Fibroblast of villous mesenchyme (primary cell): Measurements from ENCODE around the gene DPP10. TPM values are rescaled to one million over a fixed set of nuclear protein-coding genes. Genes with fewer than 3 reads are reported as not detected.

Experiments
- DNase-seq: peaks from one replicate; pipeline ENCODE4 v3.0.0-alpha.2; 2010; ENCODE audit warnings: low read depth
- H3K4me3 ChIP-seq: 2 replicates; pipeline ENCODE4 v1.5.1; 2011; ENCODE audit warnings: low read depth, mild to moderate bottlenecking, low read length
- total RNA-seq: library from RNA; depleted of rRNA; stranded (reverse); fragments of >200 nt; gene quantifications from 2 replicates; pipeline ENCODE4 v1.2.3, GENCODE V29; 2012
- TF ChIP-seq, protein P1 (sequence below): IDR thresholded peaks from 2 replicates; pipeline ENCODE4 v1.5.1; 2012; ENCODE audit warnings: low read depth, mild to moderate bottlenecking, low read length; ENCODE audit not compliant: insufficient read depth

Gene DPP10
- total RNA-seq, 1 donor = under 0.01 TPM

DNA sequence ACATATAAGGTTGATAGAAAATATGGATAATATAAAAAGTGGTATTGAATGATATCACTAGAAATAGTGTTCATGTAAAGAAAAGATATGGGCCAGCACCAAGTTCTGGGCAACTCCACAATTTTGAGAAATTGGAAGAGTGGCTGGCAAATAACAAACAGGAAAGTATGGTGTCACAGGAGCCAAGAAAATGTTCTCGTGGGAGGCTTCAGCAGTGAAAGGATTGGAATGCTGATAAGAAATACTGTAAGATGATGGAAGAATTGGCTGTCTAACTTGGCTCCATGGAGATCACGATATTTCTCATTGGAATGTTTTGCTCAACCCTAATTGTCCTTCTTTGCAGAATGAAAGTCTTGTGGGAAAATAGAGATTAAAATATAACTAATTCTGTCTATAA, 856.8 kb downstream of the DPP10 start:
- H3K4me3 ChIP-seq = no peak overlapping the region
- TF ChIP-seq, protein P1, sequence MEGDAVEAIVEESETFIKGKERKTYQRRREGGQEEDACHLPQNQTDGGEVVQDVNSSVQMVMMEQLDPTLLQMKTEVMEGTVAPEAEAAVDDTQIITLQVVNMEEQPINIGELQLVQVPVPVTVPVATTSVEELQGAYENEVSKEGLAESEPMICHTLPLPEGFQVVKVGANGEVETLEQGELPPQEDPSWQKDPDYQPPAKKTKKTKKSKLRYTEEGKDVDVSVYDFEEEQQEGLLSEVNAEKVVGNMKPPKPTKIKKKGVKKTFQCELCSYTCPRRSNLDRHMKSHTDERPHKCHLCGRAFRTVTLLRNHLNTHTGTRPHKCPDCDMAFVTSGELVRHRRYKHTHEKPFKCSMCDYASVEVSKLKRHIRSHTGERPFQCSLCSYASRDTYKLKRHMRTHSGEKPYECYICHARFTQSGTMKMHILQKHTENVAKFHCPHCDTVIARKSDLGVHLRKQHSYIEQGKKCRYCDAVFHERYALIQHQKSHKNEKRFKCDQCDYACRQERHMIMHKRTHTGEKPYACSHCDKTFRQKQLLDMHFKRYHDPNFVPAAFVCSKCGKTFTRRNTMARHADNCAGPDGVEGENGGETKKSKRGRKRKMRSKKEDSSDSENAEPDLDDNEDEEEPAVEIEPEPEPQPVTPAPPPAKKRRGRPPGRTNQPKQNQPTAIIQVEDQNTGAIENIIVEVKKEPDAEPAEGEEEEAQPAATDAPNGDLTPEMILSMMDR = no peak
- no peak for DNase-seq

DNA sequence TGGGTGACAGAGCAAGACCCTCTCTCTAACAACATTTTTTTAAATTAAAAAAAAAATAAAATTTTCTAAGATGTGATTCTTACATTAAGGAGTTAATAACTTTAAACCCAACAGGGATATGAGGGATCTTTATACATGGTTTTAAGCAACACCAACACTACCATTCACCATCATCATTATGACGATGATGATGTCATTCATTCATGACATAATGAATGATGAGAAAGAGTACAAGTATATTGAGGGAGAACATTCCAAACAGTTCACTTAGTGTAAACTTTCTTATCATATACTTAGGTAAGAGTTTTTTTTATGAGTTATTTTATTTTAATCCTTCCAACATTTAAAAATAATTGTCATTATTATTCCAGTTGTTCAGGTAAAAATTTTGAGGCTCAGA, 863.3 kb downstream of the DPP10 start:
- DNase-seq = no peak
- no peak overlapping the region for H3K4me3 ChIP-seq
- TF ChIP-seq, protein P1 = no peak

DNA sequence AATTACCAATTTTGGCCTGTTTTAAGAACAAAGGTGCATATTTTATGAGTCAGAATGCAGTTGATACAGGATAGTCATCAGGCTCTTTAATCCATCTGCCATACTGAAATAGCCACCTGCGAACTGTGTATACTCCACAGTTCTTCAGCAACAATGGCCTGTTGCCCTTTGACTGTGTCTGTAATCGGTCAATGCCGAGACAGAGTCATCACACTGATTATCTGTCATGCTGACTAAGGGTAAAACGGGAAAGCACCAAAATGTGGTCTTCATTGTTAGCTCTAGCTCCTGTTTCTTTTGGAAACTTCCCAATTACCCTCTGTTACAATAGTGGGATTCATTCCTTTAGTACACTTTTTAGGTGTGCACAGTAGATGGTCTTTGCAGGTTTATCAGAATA, 871.7 kb downstream of the DPP10 start:
- TF ChIP-seq, protein P1 = no peak
- DNase-seq = no peak
- no peak overlapping the region for H3K4me3 ChIP-seq

DNA sequence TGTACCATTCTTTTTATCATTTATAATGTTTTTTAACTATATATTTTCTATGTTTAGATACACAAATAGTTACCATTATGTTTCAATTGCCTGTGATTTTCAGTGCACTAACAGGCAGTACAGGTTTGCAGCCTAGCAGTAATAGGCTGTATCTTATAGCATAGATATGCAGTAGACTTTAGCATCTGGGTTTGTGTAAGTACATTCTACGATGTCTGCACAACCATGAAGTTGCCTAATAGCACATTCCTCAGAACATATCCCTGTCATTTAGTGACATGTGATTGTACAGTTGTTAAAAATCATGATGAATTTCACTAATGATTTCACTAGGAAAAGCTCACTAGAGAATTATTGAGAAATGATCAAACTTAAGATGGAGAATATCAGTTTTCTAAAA, 884.6 kb downstream of the DPP10 start:
- no peak for DNase-seq
- TF ChIP-seq, protein P1 = no peak
- H3K4me3 ChIP-seq = no peak overlapping the region

DNA sequence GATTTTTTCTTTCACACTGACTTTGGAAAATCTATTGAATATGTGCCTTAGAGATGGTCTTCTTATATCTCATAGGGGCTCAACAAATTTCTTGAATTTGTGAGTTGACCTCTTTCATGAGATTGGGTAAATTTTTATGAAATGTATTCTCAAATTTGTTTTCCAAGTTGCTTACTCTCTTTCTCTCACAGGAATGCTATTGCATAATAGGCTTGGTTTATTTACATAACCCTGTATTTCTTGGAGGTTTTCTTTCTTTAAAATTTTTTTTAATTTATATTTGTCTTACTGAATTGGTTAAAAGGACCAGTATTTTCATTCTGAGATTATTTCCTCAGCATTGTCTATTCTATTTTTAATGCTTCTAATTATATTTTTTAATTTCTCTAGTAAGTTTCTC, 917.1 kb downstream of the DPP10 start:
- no peak for DNase-seq
- no peak overlapping the region for H3K4me3 ChIP-seq
- TF ChIP-seq, protein P1 = no peak

DNA sequence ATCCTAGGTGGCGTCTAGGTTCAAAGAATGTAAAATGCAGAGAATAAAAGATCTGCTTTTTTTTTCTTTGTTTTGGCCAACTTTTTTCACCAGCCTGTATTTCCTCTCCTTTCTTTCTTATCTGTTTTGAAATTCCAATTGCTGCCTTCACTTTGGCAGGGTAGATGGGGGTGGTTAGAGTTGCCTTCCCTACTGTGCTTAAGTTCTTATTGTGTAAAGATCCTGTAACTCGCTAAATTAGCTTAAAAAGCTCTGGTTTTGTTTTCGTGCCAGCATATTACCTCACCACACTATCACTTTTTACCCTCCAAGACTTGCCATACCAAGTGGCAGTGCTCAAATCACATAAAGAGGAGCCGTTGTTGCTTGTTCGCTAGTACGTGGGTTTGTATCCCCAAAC, 921.7 kb downstream of the DPP10 start:
- TF ChIP-seq, protein P1 = no peak
- DNase-seq = no peak
- H3K4me3 ChIP-seq = no peak overlapping the region

DNA sequence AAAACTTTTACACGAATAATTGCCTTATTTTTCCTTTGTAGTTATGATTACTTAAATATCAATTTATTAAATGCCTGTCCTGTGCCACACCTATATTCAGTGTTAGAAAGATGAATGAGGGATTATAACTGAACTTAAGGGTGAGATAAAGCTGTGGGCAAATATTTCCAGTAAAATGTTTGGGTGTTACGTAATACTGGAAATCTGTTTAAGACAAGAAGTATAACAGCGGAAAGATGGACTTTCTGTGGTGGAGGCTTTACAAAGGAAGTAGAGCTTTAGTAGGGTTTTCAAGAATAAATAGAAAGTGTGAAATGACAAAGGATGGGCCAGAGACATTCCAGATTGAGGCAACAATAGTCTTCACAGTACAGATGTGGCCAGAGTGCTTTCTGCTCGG, 927.0 kb downstream of the DPP10 start:
- no peak for DNase-seq
- H3K4me3 ChIP-seq = no peak overlapping the region
- TF ChIP-seq, protein P1 = no peak
